ENCODE measurements around the gene EMX1.
A peak's percentile ranks its signal among the peaks of the same experiment; 100 is the strongest.

The EMX1 gene

GRCh38 chr2:72917138-72917876 lies at the start of gene EMX1:
TSS of gene EMX1 (plus strand) at chr2:72917519. CDS start at chr2:72917853, 334 bp downstream.
- peak; percentile 50 to 67 for DNase-seq

DNA sequence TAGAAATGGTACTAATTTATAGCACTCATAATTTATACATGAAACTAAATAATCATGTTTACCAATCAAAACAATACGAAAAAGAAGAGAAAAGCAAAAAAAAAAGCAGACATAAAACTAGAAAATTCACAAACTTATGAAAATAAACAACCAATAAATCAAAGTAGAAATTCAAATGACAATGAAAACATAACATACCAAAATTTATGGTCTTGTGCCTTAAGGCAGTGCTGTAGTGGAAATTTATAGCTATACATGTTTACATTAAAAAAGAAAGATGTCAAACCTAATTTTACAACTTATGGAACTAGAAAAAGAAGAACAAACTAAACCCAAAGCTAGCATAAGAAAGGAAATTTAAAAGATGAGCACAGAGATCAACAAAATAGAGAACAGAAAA lies 46.3 kb upstream of the EMX1 start:
- no peak for DNase-seq

GRCh38 chr2:72871880-72872279 lies 45.4 kb upstream of the EMX1 start:
- DNase-seq = no peak

DNA sequence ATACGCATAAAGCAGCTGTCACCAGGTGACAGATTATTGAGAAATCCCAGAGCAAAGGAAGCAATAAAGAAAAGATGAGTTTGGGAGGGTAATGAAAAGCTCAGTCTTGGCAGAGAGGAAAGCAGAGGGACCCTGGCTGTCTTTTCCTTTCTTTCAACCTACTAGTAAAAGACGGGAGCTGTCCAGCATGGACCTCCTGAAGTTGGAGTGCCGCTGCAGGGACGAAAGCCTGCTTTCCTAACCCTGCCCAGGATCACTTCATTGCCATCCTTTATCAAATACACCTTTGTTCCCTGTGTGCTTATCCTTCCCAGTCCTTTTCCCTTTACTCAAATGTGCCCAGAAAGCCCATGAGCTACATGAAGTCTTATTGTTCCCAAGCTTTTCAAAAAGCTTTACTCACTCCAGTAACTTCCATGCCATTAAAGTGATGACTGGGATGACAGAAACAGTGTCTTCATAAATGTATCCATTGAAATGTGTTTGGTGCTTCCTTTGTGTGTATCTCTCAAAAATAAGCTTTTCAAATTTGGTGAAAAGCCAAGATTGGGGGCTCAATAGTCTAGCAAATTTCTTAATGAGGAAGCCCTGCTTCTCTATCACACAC lies 33.9 kb upstream of the EMX1 start:
- peak; percentile 31 to 43 for DNase-seq

- DNase-seq = no peak
Measured at GRCh38 chr2:72886505-72887031, 30.8 kb upstream of the EMX1 start.

DNA sequence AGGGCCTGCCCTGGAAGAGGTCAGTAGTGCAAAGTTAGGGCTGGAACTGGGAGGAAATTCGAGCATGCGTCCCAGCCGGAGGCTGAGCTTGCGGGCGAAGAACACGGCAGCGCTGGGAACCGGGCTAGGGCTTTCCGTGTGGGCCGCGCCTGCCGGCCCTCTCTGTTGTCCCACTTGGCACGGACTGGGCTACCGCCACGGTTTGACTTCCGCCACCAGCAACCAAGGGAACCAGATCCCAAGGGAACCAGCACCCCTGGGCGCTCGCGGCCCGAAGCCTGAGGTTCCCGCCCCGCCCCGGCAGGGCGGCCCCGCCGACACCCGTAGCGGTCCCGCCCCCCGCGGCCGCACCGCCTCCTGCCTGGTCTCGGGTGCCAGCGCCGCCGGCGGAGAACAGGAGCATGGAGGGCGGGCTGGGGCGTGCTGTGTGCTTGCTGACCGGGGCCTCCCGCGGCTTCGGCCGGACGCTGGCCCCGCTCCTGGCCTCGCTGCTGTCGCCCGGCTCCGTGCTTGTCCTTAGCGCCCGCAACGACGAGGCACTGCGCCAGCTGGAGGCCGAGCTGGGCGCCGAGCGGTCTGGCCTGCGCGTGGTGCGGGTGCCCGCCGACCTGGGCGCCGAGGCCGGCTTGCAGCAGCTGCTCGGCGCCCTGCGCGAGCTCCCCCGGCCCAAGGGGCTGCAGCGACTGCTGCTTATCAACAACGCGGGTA lies 30.1 kb upstream of the EMX1 start, which contains the start of gene SPR:
SPR (plus strand) TSS at position 377 of the 708 bp plus-strand sequence; CDS start at position 402, 25 bp downstream.
- DNase-seq = peak; percentile 70 to 83

- peak; percentile 70 to 78 for DNase-seq
Measured at GRCh38 chr2:72887740-72888437, 29.4 kb upstream of the EMX1 start.

DNA sequence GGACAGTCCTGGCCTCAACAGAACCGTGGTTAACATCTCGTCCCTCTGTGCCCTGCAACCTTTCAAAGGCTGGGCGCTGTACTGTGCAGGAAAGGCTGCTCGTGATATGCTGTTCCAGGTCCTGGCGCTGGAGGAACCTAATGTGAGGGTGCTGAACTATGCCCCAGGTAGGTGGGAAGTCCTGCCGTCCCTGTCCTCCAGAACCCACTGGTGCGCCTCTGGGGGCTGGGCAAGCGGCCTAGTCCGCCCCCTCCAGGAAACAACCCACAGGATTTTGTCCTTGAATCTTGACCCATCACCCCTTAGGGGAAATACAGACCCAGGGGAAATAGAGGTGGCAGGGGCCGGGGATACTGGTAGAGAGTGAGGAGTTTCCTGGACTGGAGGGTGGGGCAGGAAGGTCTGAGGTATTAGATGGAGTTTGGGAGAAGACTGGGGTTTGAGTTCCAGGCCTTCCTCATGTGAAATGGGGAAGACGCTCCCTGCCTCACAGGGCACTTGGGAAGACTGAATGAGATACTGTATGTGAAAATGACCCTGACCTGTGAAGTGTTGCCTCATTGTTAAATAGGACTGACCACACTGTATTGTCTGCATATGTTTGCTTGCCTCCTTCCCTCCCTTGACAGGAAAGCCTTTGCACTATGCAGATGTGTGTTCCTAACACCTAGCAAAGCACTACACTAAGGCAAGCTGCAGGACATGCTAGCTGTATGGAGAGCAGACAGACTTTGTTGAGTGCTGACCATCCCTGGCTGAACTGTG lies 28.7 kb upstream of the EMX1 start:
- no peak for DNase-seq

- DNase-seq = no peak
Measured at GRCh38 chr2:72889991-72890390, 27.3 kb upstream of the EMX1 start.

GRCh38 chr2:72891091-72891818 lies 26.1 kb upstream of the EMX1 start:
- DNase-seq = no peak

- DNase-seq = peak; percentile 62 to 68
Measured at GRCh38 chr2:72892506-72893173, 24.7 kb upstream of the EMX1 start.

GRCh38 chr2:72893594-72894319 lies 23.6 kb upstream of the EMX1 start:
- peak; percentile 37 to 64 for DNase-seq

DNA sequence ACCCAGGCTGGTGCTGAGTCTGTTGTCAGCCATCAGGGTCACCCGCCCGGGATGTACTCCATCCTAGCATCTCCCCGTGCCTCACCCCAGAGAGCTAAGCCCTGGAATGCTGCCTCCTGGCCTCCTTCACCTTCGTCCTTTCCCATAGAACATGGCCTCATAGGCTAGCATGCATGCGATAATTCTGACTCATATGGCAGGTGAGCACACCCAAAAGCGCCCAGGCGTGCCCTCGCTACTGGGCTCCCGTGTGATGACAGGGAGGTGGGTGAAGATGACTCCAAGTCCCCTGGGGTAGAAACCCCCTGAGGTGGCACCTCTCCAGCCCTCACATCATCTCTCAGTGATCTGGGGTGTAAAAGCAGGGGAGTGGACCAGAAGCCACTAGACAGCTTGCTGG lies 22.8 kb upstream of the EMX1 start:
- DNase-seq = no peak

GRCh38 chr2:72895154-72895553 lies 22.2 kb upstream of the EMX1 start:
- DNase-seq = no peak

DNA sequence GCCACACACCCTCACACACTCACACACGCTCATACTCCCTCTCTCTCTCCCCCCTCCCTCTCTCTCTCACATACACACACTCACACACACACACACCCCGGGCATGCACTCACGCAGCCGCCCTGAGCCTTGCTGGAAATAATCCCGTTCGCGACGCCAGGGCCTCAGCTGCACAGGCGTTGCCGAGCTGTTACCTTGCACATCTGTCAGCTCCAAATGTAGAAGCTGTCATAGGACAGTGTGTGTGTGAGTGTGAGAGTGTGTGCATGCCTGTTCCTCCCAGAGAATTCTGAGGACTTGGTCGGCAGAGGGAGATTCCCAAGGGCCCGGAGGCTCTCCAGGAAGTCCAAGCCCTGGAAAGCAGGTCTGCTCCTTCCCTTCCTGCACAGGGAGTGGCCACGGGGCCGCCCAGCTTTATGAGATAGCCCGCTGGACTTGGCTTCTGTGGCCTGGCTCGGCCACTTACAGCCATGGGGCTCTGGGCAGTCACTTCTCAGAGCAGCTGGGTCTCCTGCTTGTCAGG lies 21.5 kb upstream of the EMX1 start:
- DNase-seq = no peak

DNA sequence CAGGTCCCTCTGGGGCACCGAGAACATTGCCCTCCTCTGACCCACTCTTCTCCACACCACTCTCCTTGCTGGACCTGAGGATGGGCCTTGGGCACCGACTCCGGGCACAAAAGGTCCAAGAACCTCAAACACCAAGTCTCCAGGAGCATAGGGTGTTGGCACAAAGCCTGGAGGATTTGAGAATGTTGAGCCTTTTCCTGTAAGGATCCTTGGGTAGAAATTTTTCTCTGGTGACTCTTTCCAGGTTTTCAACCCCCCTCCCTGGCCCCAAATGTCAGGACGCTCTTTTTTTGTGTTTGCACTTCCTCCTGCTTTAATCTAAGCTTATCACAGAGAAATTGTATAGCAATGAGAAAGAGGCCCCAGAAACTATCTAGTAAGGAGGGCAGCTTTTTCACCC lies 20.9 kb upstream of the EMX1 start:
- no peak for DNase-seq

GRCh38 chr2:72897785-72898584 lies 19.3 kb upstream of the EMX1 start:
- no peak for DNase-seq

DNA sequence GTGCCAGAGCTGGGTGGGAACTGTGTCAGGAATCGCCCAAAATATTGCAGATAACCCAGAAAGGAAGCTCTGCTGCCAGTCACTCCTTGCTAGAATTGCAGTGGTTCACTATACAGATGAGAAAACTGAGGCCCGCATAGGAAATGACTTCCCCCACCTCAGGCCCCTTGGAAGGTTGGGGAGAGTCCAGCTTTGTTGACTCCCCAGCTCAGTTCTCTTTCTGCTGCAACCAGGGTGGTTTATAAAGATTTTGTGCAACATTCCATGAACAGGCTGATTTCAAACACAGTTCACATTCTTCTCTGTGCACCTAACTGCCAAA lies 18.8 kb upstream of the EMX1 start:
- DNase-seq = no peak

- no peak for DNase-seq
Measured at GRCh38 chr2:72900191-72900825, 17.0 kb upstream of the EMX1 start.

All from stimulated activated CD4-positive, alpha-beta T cell treated with anti-CD3 and anti-CD28 coated beads, Interleukin-2, amount 100 ng/mL, for 24 hours (primary cell).